Measurements from ENCODE around the gene ZNF593. TPM values are rescaled to one million over a fixed set of nuclear protein-coding genes. Genes with fewer than 3 reads are reported as not detected.

The ZNF593 gene
- total and polyA plus RNA-seq, 2 experiments from 2014 or later = 34.5 to 43.6 TPM

- no peak for DNase-seq (ENCODE audit: low read depth in 1 of 2, low spot score in 1 of 2)
- TF ChIP-seq, protein P1, sequence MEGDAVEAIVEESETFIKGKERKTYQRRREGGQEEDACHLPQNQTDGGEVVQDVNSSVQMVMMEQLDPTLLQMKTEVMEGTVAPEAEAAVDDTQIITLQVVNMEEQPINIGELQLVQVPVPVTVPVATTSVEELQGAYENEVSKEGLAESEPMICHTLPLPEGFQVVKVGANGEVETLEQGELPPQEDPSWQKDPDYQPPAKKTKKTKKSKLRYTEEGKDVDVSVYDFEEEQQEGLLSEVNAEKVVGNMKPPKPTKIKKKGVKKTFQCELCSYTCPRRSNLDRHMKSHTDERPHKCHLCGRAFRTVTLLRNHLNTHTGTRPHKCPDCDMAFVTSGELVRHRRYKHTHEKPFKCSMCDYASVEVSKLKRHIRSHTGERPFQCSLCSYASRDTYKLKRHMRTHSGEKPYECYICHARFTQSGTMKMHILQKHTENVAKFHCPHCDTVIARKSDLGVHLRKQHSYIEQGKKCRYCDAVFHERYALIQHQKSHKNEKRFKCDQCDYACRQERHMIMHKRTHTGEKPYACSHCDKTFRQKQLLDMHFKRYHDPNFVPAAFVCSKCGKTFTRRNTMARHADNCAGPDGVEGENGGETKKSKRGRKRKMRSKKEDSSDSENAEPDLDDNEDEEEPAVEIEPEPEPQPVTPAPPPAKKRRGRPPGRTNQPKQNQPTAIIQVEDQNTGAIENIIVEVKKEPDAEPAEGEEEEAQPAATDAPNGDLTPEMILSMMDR (IDR thresholded peaks at IDR 0.05; ENCODE audit: low read depth, low read length) = no peak
- Histone ChIP-seq H3K4me1 (ENCODE audit: low read depth) (no peaks in the 10 kb centered on the region), H3K4me3 (no peak overlapping the region), H3K27me3 (no peaks in the 10 kb centered on the region), H3K36me3 (no peaks in the 10 kb centered on the region), H3K9me3 (ENCODE audit: low read depth) (no peaks in the 10 kb centered on the region), H3K27ac (no peak overlapping the region)
Observed at GRCh38 chr1:26218906-26219494, 49.3 kb downstream of the ZNF593 start.

Other genes starting within 250 kb of the ZNF593 start
- 8.3 and 10.9 TPM in 2 replicates for gene PAFAH2, start 171.8 kb upstream of the ZNF593 start, total RNA-seq
- 11.1 and 11.2 TPM in 2 replicates for gene PAFAH2, start 171.8 kb upstream of the ZNF593 start, polyA plus RNA-seq
- gene EXTL1, start 148.1 kb upstream of the ZNF593 start, total RNA-seq = 7.0 and 10.1 TPM in 2 replicates
- 8.6 and 10.0 TPM in 2 replicates for gene EXTL1, start 148.1 kb upstream of the ZNF593 start, polyA plus RNA-seq
- 1.3 and 1.5 TPM in 2 replicates for gene SLC30A2, start 123.8 kb upstream of the ZNF593 start, total RNA-seq
- gene SLC30A2, start 123.8 kb upstream of the ZNF593 start, polyA plus RNA-seq = 0.16 and 1.8 TPM in 2 replicates
- 29.4 and 39.6 TPM in 2 replicates for gene TRIM63, start 102.3 kb upstream of the ZNF593 start, total RNA-seq
- 25.8 and 32.8 TPM in 2 replicates for gene TRIM63, start 102.3 kb upstream of the ZNF593 start, polyA plus RNA-seq
- 3.7 and 8.5 TPM in 2 replicates for gene PDIK1L, start 58.1 kb upstream of the ZNF593 start, total RNA-seq
- gene PDIK1L, start 58.1 kb upstream of the ZNF593 start, polyA plus RNA-seq = 4.2 and 7.1 TPM in 2 replicates
- 4.7 and 6.8 TPM in 2 replicates for gene FAM110D, start 10.8 kb upstream of the ZNF593 start, total RNA-seq
- gene FAM110D, start 10.8 kb upstream of the ZNF593 start, polyA plus RNA-seq = 8.1 and 10.9 TPM in 2 replicates
- not detected in 2 replicates for gene C1orf232, start 945 bp upstream of the ZNF593 start, total RNA-seq
- gene C1orf232, start 945 bp upstream of the ZNF593 start, polyA plus RNA-seq = not detected in 2 replicates
- not detected in 2 replicates for gene ZNF593OS, start 1.9 kb downstream of the ZNF593 start, total RNA-seq
- gene ZNF593OS, start 1.9 kb downstream of the ZNF593 start, polyA plus RNA-seq = 2.9 and 3.4 TPM in 2 replicates
- gene CNKSR1, start 7.6 kb downstream of the ZNF593 start, total RNA-seq = 8.4 and 9.7 TPM in 2 replicates
- gene CNKSR1, start 7.6 kb downstream of the ZNF593 start, polyA plus RNA-seq = 7.5 and 7.6 TPM in 2 replicates
- gene CATSPER4, start 20.7 kb downstream of the ZNF593 start, total RNA-seq = 0.42 TPM in 1 of 2 replicates, not detected in the other
- gene CATSPER4, start 20.7 kb downstream of the ZNF593 start, polyA plus RNA-seq = 0.50 TPM in 1 of 2 replicates, not detected in the other
- gene CEP85, start 64.3 kb downstream of the ZNF593 start, total RNA-seq = 32.7 and 33.2 TPM in 2 replicates
- 22.9 and 28.8 TPM in 2 replicates for gene CEP85, start 64.3 kb downstream of the ZNF593 start, polyA plus RNA-seq
- gene SH3BGRL3, start 110.2 kb downstream of the ZNF593 start, total RNA-seq = 23.0 and 32.9 TPM in 2 replicates
- gene SH3BGRL3, start 110.2 kb downstream of the ZNF593 start, polyA plus RNA-seq = 93.4 and 119 TPM in 2 replicates
- 13.8 and 21.1 TPM in 2 replicates for gene UBXN11, start 136.7 kb downstream of the ZNF593 start, total RNA-seq
- gene UBXN11, start 136.7 kb downstream of the ZNF593 start, polyA plus RNA-seq = 40.1 and 41.3 TPM in 2 replicates
- not detected in 2 replicates for gene CD52, start 148.1 kb downstream of the ZNF593 start, total RNA-seq
- gene CD52, start 148.1 kb downstream of the ZNF593 start, polyA plus RNA-seq = 2.0 and 3.3 TPM in 2 replicates
- 0.06 TPM in 1 of 2 replicates, not detected in the other for gene CRYBG2, start 184.2 kb downstream of the ZNF593 start, total RNA-seq
- 0.89 and 1.7 TPM in 2 replicates for gene CRYBG2, start 184.2 kb downstream of the ZNF593 start, polyA plus RNA-seq
- gene ZNF683, start 202.8 kb downstream of the ZNF593 start, total RNA-seq = not detected in 2 replicates
- gene ZNF683, start 202.8 kb downstream of the ZNF593 start, polyA plus RNA-seq = not detected in 2 replicates
- gene LIN28A, start 240.9 kb downstream of the ZNF593 start, total RNA-seq = 7.2 and 16.6 TPM in 2 replicates
- gene LIN28A, start 240.9 kb downstream of the ZNF593 start, polyA plus RNA-seq = 3.4 and 5.6 TPM in 2 replicates

Measured in cardiac muscle cell (in vitro differentiated cells and primary cell).